Neural cell (in vitro differentiated cells): ENCODE measurements around the gene KLK10.

Experiments used
- EZH2 ChIP-seq: fragments of 200-600, 300-800 bp; shearing (Covaris generic), sonication (generic); IDR thresholded peaks from 2 replicates; pipeline ENCODE4 v1.6.1; 2014; ENCODE audit warnings: antibody characterized with exemption, low read length, borderline replicate concordance, mild to moderate bottlenecking; ENCODE audit not compliant: insufficient read depth, poor library complexity, severe bottlenecking
- MXI1 ChIP-seq: fragments of 450-650 bp; conservative IDR thresholded peaks from 2 replicates; pipeline ENCODE4 v1.6.1; 2014; ENCODE audit warnings: antibody characterized with exemption, mild to moderate bottlenecking; ENCODE audit not compliant: poor library complexity, severe bottlenecking
- TAF1 ChIP-seq: IDR thresholded peaks from 2 replicates; pipeline ENCODE4 v1.6.1; 2012; ENCODE audit warnings: low read depth
- TF ChIP-seq, protein P1 (sequence below): fragments of 450-650 bp; IDR thresholded peaks from 2 replicates; pipeline ENCODE4 v1.5.1; 2014; ENCODE audit warnings: antibody characterized with exemption, mild to moderate bottlenecking, moderate library complexity; ENCODE audit not compliant: poor library complexity, severe bottlenecking
- TF ChIP-seq, protein P2 (sequence below): IDR thresholded peaks from 2 replicates; pipeline ENCODE4 v1.6.1; 2012; ENCODE audit warnings: borderline replicate concordance

DNA sequence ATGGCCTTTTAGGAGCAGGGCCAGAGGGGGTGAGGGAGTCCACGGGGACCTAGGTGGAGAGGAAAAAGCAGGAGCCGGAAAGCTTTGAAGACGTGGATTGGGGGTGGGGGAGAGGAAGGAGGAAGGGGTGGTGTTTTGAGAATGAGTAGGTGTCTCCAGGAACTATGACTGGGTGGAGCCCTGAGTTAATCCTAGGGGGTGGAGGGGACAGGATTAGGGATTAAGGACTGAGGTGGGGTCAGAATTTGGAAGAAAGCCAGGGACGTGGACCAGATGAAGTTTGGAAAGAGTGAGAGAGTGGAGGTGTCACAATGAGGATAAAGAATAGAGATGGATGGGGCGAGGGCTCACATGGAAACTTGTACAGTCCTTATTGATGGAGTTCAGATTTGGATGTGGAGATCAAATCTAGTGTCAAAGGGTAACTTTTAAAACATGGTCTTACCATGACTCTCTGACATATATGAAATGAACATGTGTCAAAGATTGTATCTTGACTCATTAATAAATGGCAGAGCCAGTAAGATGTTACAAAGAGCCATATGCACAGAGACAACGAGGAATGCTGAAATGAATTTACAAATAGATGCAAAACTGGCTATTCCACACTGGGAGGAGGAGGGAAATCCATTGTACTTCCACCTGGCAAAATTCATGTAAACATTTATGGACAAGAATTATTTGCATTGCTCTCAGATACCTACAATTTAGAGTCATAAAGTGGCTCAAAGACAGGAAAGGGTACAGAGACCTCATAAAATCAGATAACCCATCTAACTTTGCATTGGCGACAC lies 47.1 kb upstream of the KLK10 start:
- TF ChIP-seq MXI1 = no peak
- TF ChIP-seq, protein P1, sequence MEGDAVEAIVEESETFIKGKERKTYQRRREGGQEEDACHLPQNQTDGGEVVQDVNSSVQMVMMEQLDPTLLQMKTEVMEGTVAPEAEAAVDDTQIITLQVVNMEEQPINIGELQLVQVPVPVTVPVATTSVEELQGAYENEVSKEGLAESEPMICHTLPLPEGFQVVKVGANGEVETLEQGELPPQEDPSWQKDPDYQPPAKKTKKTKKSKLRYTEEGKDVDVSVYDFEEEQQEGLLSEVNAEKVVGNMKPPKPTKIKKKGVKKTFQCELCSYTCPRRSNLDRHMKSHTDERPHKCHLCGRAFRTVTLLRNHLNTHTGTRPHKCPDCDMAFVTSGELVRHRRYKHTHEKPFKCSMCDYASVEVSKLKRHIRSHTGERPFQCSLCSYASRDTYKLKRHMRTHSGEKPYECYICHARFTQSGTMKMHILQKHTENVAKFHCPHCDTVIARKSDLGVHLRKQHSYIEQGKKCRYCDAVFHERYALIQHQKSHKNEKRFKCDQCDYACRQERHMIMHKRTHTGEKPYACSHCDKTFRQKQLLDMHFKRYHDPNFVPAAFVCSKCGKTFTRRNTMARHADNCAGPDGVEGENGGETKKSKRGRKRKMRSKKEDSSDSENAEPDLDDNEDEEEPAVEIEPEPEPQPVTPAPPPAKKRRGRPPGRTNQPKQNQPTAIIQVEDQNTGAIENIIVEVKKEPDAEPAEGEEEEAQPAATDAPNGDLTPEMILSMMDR = no peak
- no peak for TF ChIP-seq TAF1
- TF ChIP-seq EZH2 = no peak
- TF ChIP-seq, protein P2, sequence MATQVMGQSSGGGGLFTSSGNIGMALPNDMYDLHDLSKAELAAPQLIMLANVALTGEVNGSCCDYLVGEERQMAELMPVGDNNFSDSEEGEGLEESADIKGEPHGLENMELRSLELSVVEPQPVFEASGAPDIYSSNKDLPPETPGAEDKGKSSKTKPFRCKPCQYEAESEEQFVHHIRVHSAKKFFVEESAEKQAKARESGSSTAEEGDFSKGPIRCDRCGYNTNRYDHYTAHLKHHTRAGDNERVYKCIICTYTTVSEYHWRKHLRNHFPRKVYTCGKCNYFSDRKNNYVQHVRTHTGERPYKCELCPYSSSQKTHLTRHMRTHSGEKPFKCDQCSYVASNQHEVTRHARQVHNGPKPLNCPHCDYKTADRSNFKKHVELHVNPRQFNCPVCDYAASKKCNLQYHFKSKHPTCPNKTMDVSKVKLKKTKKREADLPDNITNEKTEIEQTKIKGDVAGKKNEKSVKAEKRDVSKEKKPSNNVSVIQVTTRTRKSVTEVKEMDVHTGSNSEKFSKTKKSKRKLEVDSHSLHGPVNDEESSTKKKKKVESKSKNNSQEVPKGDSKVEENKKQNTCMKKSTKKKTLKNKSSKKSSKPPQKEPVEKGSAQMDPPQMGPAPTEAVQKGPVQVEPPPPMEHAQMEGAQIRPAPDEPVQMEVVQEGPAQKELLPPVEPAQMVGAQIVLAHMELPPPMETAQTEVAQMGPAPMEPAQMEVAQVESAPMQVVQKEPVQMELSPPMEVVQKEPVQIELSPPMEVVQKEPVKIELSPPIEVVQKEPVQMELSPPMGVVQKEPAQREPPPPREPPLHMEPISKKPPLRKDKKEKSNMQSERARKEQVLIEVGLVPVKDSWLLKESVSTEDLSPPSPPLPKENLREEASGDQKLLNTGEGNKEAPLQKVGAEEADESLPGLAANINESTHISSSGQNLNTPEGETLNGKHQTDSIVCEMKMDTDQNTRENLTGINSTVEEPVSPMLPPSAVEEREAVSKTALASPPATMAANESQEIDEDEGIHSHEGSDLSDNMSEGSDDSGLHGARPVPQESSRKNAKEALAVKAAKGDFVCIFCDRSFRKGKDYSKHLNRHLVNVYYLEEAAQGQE = no peak
